IPS DF 19.7 (cell line): ENCODE results near the gene SIX4.

ENCODE experiments used
- DNase-seq: peaks from one replicate; pipeline ENCODE4 v3.0.0-alpha.2; 2013; ENCODE audit warnings: low read depth, low spot score

SIX4 gene

DNA sequence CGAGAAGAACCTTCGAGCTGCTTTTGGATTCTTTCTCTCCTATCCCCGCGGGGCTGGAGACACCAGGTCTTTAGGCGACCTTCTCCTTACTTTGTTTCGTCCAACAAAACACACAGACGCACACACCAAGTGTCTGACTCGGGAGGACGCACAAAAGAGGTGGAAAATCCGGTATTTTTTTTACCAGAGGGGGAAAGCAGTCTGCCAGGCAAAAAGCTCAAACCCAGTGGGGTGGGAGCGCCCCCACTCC, 2.1 kb downstream of the SIX4 start:
- no peak for DNase-seq

DNA sequence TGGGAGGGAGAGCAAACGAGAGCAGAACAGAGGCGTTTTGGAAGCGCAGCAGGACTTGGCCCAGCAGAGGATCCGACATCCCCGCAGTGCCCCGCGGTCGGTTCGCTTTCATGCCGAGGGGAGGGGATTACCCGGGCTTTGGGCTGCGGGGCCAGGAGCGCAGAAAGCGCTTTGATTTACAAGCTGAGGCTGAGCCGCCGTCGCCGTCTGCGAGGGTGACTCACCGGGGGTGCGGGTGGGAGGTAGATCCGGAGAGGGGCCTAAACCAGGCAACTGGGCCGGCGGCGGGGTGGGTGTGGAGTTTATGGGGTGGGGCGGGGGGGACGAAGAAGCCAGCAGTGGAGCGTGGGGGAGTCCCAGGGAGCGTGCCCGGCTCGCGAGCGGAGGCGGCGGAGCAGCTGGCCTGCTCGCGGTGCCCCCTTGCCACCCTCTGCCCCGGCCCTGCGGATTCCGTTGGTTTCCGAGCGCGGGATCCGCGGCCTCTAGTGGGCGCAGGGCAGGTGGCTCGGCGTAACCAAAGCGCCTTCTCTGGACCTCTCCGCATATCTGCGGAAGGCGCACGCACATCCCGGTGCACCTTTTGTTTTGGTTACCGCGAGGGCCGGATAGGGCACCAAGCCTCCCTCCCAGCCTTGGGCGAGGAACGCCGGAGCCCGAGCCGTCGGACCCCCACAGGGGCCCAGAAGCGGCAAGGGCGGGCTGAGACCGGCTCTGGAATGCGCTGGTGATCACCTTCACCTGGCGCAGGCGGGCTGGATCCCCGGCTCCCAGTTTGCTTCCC, 2.6 kb downstream of the SIX4 start:
- no peak for DNase-seq

DNA sequence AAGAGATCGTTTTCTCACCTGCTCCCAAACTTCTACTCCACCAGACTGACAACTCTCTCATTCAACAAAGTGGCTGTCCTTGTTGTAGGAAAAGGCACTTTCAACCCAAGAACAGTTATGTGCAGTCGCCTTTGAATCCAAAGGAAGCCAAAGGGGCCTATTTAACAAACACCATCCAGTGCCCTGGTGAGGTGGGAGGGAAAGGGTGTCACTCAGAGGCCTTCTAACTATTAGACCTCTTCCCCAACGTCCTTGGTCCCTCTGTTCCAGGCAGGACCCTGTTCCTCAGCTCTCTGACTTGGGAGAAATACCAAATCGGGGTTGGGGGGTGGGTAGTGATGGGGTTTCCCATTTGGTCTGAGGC, 3.2 kb downstream of the SIX4 start:
- no peak for DNase-seq

- DNase-seq = no peak
Observed at GRCh38 chr14:60720391-60720790, 3.8 kb downstream of the SIX4 start.

GRCh38 chr14:60713513-60713912, 10.6 kb downstream of the SIX4 start:
- no peak for DNase-seq

DNA sequence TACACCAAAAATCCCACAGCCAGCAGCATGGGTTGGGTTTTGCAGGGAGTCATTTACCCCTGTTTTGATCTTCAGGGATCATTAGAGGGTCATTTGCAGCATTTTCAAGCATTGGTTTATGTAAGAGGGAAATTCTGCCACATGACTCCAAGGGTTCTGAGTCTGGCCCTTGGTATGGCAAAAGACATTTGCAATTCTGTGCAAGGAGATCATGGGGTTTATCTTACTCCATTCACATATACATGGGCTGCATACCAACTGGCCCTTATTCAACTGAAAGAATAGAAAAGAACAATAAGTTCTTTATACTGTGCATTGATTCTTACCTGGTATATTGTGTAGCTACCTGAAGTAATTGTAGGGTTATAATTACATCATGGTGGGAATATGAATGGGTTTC, 13.7 kb downstream of the SIX4 start:
- DNase-seq = no peak

GRCh38 chr14:60707858-60708257, 16.3 kb downstream of the SIX4 start:
- DNase-seq = no peak

- DNase-seq = no peak
Observed at GRCh38 chr14:60705100-60705499, 19.1 kb downstream of the SIX4 start.

DNA sequence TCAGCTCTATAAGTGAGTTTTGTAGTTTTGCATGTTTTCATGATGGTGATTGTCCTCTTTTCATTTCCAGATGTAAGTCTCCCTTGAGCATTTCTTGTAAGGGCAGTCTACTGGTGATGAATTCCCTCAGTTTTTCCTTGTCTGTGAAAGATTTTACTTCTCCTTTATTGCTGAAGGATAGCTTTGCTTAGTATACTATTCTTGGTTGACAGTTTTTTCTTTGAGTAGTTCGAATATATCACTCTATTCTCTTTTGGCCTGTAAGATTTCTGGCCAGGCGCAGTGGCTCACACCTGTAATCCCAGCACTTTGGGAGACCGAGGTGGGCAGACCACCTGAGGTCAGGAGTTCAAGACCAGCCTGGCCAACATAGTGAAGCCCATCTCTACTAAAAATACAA, 23.6 kb downstream of the SIX4 start:
- no peak for DNase-seq

GRCh38 chr14:60695327-60695726, 28.8 kb downstream of the SIX4 start:
- DNase-seq = no peak

GRCh38 chr14:60691383-60692113, 32.6 kb downstream of the SIX4 start:
- DNase-seq = no peak

GRCh38 chr14:60686865-60687264, 37.3 kb downstream of the SIX4 start:
- no peak for DNase-seq

- DNase-seq = no peak
Observed at GRCh38 chr14:60684203-60684602, 39.9 kb downstream of the SIX4 start.

DNA sequence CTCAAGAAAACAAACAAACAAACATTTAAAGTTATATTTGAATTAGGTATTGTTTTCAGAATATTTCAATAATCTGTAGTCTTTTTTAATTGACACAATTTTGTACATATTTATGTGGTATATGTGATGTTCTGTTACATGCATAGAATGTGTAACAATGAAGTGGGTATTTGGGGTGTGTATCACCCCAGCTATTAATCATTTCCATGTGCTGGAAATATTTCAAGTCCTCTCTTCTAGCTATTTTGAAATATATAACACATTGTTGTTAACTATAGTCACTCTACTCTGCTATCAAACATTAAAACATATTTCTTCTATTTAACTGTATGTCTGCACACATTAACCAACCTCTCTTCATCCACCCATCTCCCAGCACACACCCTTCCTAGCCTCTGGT, 42.9 kb downstream of the SIX4 start:
- no peak for DNase-seq

DNA sequence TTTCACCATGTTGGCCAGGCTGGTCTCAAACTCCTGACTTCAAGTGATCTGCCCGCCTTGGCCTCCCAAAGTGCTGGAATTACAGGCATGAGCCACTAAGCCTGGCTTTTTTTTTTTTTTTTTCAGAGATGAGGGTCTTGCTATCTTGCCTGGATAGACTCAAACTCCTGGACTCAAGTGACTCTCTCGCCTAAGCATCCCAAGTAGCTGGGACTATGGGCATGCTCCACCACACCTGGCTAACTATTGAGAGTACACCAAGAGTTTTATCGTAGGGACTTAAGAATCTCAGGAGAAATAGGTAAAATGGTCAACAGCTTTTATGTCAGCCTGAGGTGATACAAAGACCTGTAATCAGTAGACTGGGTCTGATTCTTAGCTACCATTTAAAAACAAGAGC, 43.6 kb downstream of the SIX4 start:
- no peak for DNase-seq

DNA sequence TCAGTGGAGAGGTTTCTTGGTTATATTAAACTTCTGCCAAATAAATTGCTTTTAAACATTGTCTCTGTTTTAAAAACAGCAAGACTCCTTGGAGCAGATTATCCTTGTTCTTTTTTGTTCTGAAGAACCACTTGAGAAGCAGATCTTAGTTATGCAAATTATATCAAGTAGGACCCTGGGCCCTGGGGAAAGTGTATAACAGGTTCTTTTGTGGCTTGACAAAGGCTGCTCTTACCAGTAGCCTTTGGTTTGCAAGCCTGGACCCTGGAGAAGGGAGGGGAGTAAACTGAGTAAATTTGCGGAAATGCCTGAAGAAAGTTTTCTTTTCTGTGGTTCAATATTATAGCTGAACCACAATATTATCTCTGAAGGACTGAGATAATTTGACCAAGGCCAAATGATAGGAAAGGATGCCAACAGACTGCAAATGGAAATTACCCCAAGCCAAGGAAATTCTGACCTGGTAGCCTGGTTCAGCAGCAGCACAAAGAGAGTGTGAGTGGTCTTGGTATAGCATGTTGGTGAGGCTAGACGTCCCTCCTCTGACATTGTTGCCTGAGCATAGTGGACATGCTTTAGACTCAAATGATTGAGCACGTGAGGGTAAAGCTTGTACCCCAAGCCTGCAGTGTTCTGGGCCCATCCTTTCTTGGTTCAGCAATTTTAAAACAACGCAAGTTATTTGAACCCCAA, 44.4 kb downstream of the SIX4 start:
- no peak for DNase-seq

- no peak for DNase-seq
Observed at GRCh38 chr14:60677701-60678100, 46.5 kb downstream of the SIX4 start.

DNA sequence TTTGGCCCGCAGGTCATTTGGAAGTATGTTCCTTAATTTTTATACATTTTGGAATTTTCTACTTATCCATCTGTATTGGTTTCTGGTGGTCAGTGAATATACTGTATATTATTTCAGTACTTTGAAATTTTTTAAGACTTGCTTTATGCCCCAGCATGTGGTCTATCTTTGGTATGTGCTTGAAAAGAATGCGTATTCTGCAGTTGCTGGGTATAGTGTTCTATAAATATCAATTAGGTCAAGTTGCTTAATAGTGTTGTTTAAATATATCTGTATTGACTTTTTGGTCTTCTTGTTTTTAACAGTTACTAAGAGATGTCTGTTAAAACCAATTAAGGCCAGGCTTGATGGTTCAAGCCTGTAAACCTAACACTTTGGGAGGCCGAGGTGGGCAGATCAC, 53.2 kb downstream of the SIX4 start:
- DNase-seq = no peak

- DNase-seq = no peak
Observed at GRCh38 chr14:60668431-60669112, 55.6 kb downstream of the SIX4 start.

GRCh38 chr14:60665177-60665550, 59.0 kb downstream of the SIX4 start:
- DNase-seq = no peak

DNA sequence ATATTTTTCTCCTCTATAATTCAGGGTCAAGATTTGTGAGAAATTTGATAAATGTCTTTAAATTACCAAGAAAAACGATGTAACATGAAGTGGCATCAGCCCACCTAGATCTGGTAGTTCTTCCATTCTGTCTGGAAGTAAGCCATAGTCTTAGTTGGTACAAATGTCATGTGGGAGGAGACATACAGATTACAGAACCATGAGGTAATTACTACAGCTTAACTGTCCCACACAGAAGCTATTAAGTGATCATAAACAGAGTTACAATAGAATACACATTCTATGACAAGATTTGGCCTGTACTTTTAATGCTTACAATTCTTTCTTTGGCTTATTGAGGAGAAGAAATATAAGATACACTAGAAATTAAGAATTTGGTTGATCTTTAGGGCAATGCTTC, 61.2 kb downstream of the SIX4 start:
- no peak for DNase-seq

- no peak for DNase-seq
Observed at GRCh38 chr14:60661721-60662120, 62.4 kb downstream of the SIX4 start.
